CD4-positive, alpha-beta T cell treated with Interleukin-15 for 1 hour (primary cell): Measurements from ENCODE around the gene PRR9.
"Not testable (repeated sequence)": the region's sequence is repeated elsewhere in the genome, so short reads cannot be mapped to it uniquely, and the experiment has no call there.

Experiments used
- DNase-seq: peaks from one replicate; pipeline ENCODE4 v3.0.0-alpha.2; 2020

PRR9 gene

GRCh38 chr1:153217212-153217611 lies at the start of gene PRR9:
Gene PRR9, plus strand, starts transcription at chr1:153217584. Its CDS starts 561 bp downstream, at chr1:153218145.
- no peak for DNase-seq

DNA sequence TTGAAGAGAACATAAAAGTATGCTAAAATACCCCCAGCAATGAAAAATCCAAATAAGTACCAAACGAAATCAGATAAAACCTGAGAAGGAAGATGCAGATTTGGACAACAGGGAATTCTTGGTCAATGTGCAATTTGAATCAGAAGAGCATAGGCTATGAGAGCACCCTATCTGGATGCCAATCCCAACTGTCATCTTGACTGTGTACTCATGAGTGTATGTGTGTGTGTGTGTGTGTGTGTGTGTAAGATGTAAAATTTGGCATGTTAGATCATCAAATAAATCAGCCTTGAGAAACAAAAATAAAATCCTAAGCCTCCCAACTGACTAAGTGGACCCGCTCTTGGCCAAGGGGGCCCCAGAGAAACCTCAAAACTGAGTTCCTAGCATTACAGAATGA lies 48.7 kb upstream of the PRR9 start:
- no peak for DNase-seq

DNA sequence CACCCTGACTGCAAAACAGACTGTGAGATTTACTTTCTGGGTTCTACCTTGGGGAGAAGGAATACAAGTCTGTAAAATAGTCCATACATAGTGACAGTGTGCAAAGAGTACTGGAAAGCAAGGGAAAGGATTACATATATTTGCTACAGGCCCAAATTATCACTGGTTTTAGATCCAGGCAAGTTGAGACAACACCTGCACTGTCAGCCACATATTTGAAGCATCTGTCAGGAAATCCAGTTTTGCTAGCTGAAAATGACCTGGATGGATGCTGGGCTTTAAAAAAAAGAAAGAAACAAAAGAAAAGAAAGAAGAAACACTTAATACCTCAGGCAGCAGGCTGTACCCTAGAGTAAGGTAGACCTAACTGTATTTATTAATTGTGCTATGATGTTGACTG lies 42.8 kb upstream of the PRR9 start:
- DNase-seq, result no peak

- DNase-seq, result no peak
Measured at GRCh38 chr1:153178922-153179321, 38.5 kb upstream of the PRR9 start.

DNA sequence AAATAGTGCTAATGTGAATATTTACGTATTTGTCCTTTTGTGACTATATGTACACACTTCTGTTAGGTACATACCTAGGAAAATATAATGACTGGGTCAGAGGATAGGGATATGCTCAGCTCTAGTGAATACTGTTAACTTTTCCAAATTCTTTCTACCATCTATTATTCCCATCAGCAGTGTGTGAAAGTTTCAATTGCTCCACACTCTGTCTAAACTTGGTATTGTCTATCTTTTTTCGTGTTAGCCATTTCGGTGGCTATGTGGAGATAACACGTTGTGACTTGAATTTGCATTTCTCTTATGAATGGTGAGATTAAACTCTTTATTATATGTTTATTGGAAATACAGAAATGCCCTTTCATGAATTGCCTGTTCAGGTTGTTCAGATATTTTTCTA lies 36.8 kb upstream of the PRR9 start:
- no peak for DNase-seq

DNA sequence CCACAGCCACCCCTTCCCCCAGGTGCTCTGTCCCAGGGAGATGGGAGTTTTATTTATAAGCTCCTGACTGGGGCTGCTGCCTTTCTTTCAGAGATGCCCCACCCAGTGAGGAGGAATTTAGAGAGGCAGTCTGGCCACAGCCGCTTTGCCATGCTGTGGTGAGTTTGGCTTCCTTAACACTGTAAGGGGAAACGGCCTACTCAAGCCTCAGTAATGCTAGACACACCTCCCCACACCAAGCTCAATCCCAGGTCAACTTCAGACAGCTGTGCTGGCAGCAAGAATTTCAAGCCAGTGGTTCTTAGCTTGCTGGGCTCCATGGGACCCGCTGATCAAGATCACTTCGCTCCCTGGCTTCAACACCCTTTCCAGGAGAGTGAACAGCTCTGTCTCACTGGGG lies 29.1 kb upstream of the PRR9 start:
- not testable (repeated sequence) for DNase-seq

DNA sequence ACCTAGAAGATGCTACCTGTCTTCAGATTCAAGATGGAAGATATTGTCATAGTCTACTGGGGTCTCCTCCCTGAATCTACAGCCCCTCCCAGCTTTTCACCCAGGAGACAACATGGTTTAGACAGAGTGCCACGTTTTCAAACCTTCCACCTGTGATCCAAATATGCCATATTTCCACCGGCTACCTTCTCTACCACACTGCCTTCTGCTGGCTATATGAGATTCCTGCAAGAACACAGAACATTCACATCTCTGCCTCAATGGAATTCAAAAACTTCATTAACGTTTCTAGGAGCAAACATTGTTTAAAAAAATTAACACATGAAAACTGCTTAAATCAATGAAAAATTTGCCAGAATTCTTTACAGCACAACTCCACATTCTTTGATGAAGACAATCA lies 27.0 kb upstream of the PRR9 start:
- DNase-seq, result no peak

- DNase-seq, result no peak
Measured at GRCh38 chr1:153192697-153193096, 24.7 kb upstream of the PRR9 start.

DNA sequence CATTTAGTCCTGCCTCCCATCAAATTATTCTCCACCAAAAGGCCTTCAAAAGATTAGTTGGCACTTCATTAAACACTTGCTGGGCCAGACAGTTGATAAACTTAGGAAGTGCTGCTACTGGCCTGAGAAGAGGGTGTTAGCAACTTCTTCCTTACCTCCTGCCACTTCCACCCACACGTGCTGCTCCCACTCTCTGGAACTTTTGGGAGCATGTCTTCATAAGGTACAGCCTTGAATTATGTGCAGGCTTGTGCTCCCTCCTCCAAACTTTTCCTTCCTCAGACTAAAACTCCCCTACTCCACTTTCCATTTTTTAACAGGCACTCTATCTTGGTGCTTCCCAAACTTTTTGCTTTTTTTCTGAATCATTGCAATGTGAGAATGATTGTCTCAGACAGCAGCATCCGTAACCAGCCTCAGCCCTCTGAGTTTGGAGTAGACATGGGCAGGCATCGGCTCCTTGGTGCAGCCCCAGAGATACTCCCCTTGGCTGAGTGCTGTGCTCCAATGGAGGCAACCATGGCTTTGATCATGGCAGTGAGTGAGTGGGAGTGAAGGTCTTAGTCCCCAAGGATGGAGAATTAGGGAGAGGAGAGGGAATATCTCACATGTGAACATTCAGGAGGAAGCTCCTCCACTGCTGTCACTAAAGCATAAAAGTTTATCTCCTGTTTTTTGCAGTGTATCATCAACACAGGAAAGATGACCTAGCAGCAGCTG lies 22.9 kb upstream of the PRR9 start:
- no peak for DNase-seq

DNA sequence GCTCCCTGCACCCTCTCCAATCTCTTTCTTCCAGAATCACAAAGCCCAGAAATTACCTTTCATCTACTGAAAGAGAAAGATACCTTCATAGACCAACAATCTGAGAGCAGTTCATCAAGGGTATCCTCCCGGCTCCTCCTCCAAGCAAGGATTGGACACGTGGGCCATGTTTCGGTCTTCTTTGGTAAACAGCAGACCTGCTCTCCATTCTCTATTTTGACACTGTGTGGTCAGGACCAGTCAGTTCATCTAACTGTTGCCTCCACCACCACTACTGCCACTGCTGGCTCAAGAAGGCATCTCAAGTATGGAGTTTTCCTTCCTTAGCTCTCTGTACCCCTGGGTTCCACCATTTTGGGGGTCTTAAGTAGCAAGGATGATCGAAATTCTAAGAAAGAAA lies 22.2 kb upstream of the PRR9 start:
- no peak for DNase-seq

GRCh38 chr1:153202006-153202405 lies 15.4 kb upstream of the PRR9 start:
- no peak for DNase-seq

DNA sequence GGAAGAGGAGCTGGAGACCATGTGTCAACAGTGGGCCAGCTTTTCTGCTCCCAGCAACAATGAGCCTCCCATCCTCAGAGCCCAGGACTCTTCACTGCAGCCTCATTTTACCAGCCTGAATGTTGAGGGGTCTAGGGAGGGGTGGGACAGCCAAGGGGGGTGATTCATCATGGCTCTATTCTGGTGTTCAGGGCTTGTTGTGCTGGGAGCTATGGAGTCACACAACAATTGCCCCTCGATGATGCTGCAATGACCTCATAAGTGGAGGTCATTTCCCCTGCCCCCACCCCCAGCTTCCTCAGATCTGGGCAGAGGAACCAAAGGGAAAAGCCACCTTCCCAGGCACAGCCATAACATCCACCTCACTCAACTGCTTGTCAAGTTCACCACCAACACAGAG lies 14.3 kb upstream of the PRR9 start, which contains the start of gene LELP1:
Gene LELP1, plus strand, starts transcription at position 301 of the 400 bp plus-strand sequence. CDS start 1,278 bp downstream, outside the sequence.
- DNase-seq, result no peak

DNA sequence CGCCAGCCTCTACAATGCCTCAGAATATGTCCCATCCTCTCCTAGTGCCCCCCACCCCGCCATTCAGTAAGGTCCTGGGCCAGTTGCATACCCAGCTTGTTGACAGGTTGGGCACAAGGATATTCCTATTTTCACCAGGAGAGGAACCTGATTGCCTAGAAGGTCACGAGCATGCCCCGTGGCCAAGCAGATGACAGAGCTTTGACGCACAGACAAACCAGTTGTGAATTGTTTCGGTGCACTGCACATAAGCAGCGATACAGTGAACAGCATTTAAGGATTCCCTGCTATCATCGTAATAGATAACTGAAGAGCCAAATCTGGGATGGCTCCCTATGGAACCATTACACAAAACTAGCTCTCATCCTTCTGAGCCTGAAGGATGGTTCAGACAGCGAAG lies 10.8 kb upstream of the PRR9 start:
- DNase-seq, result no peak

GRCh38 chr1:153210206-153210605 lies 7.2 kb upstream of the PRR9 start:
- DNase-seq, result no peak

- DNase-seq, result no peak
Measured at GRCh38 chr1:153212201-153212600, 5.2 kb upstream of the PRR9 start.

- no peak for DNase-seq
Measured at GRCh38 chr1:153213519-153213918, 3.9 kb upstream of the PRR9 start.

GRCh38 chr1:153217744-153218416 lies 496 bp downstream of the PRR9 start:
- DNase-seq, result no peak

GRCh38 chr1:153220606-153221303 lies 3.4 kb downstream of the PRR9 start:
- DNase-seq, result no peak

DNA sequence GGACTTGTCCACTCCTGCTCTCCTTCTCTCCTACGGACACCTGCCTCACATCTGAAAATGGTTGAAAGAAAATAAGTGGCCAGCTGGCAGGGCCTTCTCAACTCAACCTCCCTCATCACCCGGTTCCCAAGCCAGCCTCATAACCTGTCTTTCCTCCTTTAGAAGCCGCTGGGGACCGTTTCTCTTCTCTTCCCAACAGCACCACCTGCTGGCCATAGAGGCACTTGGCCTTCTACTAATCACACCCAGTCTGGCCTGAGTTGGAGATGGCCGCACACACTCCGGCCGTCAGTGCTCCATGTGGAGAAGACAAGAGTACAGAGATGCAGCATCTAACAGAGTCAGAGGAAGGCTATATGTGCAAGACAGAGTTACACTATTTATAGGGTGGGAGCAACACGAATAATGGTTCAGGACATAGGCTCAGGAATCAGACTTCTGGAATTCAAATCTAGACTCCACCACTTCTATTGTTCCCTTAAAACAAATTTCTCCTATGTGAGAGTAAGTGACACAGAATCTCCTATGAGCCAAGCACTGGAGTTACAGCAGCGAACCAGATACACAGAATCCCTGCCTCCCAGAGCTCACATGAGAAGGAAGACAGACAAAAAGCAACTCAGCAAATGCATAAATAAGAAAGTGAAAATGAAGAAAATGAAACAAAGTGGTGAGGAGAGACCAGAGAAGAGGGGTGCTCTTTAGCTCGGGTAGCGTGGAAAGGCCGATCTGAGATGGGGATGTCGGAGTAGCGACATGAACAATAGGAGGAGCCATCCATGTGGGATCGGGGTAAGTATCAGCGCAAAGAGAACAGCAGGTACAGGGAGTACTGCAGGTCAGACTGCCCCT lies 5.9 kb downstream of the PRR9 start:
- peak; percentile 38 for DNase-seq

DNA sequence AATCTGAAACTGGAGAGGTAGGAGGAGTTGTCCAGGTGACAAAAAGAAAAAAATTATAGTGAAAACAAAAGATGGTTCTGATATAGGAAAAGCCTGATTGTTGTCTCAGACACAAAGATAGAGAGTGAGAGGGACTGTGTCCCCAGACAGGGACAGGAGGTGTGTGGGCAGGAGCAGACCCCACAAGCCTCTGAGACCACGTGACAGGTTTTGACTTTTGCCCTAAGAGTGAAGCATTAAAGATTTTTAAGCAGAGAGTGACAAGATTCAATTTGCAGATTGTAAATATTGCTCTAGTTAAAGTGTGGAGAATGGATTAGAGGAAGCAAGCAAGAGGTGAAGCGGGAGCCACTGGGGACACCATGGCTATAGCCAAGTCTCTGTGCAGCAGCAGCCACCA lies 10.4 kb downstream of the PRR9 start:
- DNase-seq, result no peak

DNA sequence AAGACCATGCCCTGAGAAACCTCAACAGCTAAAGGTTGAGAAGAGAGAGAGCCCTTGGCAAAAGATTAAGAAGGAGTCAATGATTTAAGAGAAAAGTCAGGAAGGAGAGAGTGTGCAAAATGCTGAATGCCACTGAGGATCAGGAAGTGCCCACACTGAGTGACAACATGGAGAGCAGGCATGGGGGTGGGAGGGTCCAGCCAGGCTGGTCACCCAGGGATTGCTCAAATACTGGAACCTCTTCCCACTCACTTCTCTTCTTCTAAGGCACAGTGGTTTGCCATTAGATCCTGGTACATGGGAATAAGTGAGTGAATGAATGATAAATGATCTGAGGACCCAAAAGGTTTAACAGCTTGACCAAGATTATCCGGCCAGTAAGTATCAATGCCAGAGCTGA lies 11.1 kb downstream of the PRR9 start:
- DNase-seq, result no peak

- DNase-seq, result not testable (repeated sequence)
Measured at GRCh38 chr1:153229076-153229829, 11.9 kb downstream of the PRR9 start.
